A549 treated with CORT108297 at 1 μM for 4 hours (cell line): ENCODE results near the gene AMOTL2. TPM values are rescaled to one million over a fixed set of nuclear protein-coding genes. Genes with fewer than 3 reads are reported as not detected.

Experiments used
- total RNA-seq: library from RNA; stranded (reverse); fragments of 200-300 nt; extraction: Qiagen RNA extraction; gene quantifications from 5 replicates; pipeline ENCODE4 v1.2.3, GENCODE V29; 2022

The AMOTL2 gene
- total RNA-seq, result 37.2 to 46.2 TPM (median 44.0 TPM) in 5 replicates

GRCh38 chr3:134374105-134374790 is at the start of gene AMOTL2:
Gene AMOTL2, minus strand, starts transcription at chr3:134374447. Its CDS starts 3,014 bp downstream, at chr3:134371433.

Other genes starting within 250 kb of the AMOTL2 start
- gene RYK, start 123.6 kb downstream of the AMOTL2 start, total RNA-seq, result 26.1 to 37.5 TPM (median 29.5 TPM) in 5 replicates
- 43.6 to 58.3 TPM (median 47.0 TPM) in 5 replicates for gene ANAPC13, start 111.5 kb upstream of the AMOTL2 start, total RNA-seq
- gene CEP63, start 111.6 kb upstream of the AMOTL2 start, total RNA-seq, result 11.1 to 23.7 TPM (median 13.3 TPM) in 5 replicates